ENCODE data around the gene MAP3K7CL. TPM values are rescaled to one million over a fixed set of nuclear protein-coding genes. Genes with fewer than 3 reads are reported as not detected.

Gene MAP3K7CL
- total and polyA plus RNA-seq, 8 donors, result 2.0 to 7.3 (median 3.0) TPM

DNA sequence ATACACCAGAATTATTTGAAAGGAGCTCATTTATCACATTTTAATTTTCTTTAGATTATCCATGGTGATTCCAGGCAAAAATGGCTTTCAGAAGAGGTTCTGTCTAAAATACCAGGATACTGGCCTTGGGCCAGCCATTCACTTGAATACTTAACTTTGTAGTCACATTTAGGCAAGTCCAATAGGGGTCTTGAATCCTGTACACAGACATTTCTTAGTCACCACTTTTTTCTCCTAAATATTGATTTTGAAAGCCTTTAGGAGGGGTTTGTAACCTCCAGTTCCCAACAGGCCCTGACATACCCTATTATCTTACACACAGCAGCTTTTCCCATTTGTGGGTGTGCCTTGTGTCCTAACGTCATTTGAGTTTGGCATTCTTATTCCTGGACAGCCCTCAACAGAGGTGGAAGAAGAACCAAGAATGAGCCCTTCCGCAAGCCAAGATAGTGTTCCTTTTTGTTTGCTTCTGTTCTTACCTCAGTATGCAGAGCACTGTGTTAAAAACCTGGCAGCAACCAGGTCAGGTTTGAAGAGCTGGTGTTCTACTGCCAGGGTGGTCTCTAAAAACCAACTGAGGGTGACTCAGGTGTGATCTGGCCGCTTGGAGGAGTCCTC is 19.5 kb downstream of the MAP3K7CL start:
- TF ChIP-seq, protein P1, sequence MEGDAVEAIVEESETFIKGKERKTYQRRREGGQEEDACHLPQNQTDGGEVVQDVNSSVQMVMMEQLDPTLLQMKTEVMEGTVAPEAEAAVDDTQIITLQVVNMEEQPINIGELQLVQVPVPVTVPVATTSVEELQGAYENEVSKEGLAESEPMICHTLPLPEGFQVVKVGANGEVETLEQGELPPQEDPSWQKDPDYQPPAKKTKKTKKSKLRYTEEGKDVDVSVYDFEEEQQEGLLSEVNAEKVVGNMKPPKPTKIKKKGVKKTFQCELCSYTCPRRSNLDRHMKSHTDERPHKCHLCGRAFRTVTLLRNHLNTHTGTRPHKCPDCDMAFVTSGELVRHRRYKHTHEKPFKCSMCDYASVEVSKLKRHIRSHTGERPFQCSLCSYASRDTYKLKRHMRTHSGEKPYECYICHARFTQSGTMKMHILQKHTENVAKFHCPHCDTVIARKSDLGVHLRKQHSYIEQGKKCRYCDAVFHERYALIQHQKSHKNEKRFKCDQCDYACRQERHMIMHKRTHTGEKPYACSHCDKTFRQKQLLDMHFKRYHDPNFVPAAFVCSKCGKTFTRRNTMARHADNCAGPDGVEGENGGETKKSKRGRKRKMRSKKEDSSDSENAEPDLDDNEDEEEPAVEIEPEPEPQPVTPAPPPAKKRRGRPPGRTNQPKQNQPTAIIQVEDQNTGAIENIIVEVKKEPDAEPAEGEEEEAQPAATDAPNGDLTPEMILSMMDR (IDR thresholded peaks at IDR 0.05), result no peak
- Histone ChIP-seq H3K27ac (no peak overlapping the region), H3K9me3 (no peaks in the 10 kb centered on the region), H3K4me3 (no peak overlapping the region), H3K27me3 (no peaks in the 10 kb centered on the region), H3K4me1 (peaks cover 0 to 10% (median 5%) of the 10 kb centered on the region in 3 donors), H3K36me3 (no peaks in the 10 kb centered on the region)
- 67 to 96% methylated on average over 3 of the region's 3 CpGs for WGBS, 2 donors
- DNase-seq (no peak), FAIRE-seq (no peak), ATAC-seq (no peak)
- intact Hi-C loops (cut with DNase I), result no loop called here

DNA sequence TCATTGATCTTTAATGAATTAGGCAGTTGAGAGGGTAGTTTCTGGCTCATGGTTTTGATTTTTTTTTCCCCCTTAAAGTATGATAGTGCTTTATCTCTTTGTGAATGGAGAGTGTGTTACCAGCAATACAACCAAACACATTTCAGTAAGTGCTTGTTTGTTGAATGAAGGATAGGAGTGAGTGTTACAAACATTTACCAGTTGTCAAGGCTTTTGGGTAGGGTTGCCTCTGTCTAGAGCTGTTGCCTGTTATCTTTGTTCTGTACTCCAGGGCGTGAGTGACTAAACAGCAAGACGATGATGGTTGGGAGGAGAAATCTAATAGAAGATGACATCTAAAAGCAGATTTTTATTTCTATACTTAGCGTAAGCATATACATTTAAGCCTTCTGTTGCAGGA is 21.5 kb downstream of the MAP3K7CL start:
- intact Hi-C loops (cut with DNase I), result no loop called here
- TF ChIP-seq, protein P1 (IDR thresholded peaks at IDR 0.05), result no peak
- WGBS, 2 donors, result 82 to 89% methylated on average over 3 of the region's 3 CpGs
- FAIRE-seq (no peak), DNase-seq (no peak), ATAC-seq (no peak)
- Histone ChIP-seq H3K9me3 (no peaks in the 10 kb centered on the region), H3K27me3 (no peaks in the 10 kb centered on the region), H3K4me1 (no peaks in the 10 kb centered on the region), H3K4me3 (no peak overlapping the region), H3K27ac (no peak overlapping the region), H3K36me3 (no peaks in the 10 kb centered on the region)

DNA sequence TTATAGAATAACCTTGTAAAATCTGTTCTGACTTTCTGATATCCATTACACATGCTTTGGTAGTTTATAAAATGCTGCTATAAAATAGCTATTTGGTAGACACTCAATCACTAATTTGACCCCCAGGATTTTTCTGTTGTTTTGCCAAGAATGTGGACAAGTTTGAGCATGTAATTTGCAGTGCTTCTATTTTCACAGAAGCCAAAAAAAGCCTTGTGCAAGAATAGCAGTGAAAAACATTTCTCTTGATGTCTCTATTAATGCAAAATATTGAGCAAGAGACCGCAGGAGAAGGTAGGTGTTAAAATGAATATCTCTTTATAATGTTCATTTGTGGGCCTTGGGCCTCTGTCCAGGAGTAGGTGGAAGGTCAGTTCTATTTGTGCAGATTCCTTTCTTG is 22.5 kb downstream of the MAP3K7CL start:
- WGBS, 2 donors, result 57 to 70% methylated on average over 1 of the region's 1 CpG
- Histone ChIP-seq H3K4me1 (no peaks in the 10 kb centered on the region), H3K27me3 (no peaks in the 10 kb centered on the region), H3K4me3 (no peak overlapping the region), H3K27ac (no peak overlapping the region), H3K36me3 (no peaks in the 10 kb centered on the region), H3K9me3 (no peaks in the 10 kb centered on the region)
- no peak for ATAC-seq
- intact Hi-C loops (cut with DNase I), result no loop called here
- no peak for DNase-seq
- TF ChIP-seq, protein P1 (IDR thresholded peaks at IDR 0.05), result no peak
- no peak for FAIRE-seq

DNA sequence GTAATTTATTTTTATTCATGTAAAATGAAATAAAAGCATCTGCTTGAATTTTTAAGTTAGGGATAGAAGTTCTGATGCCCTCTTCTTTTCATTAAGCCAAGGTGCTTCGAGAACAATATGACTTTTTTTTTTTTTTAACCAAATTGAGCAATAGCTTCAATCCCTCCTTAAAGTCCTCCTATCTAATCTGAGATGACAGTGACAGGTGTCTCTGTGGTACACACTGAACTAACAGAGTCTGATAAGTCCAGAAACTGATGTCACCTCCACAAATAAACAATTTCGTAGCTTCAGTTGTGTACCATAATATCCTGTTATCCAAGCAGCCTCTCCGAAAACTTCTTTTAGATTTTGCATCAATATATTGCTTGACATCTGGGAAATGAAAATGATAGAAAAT is 23.8 kb downstream of the MAP3K7CL start:
- ATAC-seq, result no peak
- no peaks in the 10 kb centered on the region for H3K36me3 ChIP-seq
- H3K4me3 ChIP-seq, result no peak overlapping the region
- no peaks in the 10 kb centered on the region for H3K27me3 ChIP-seq
- TF ChIP-seq, protein P1 (IDR thresholded peaks at IDR 0.05), result no peak
- no peak for FAIRE-seq
- H3K27ac ChIP-seq, result no peak overlapping the region
- H3K4me1 ChIP-seq, result no peaks in the 10 kb centered on the region
- intact Hi-C loops (cut with DNase I), result no loop called here
- H3K9me3 ChIP-seq, result no peaks in the 10 kb centered on the region
- DNase-seq, result no peak
- 90 to 91% methylated on average over 3 of the region's 3 CpGs for WGBS, 2 donors

DNA sequence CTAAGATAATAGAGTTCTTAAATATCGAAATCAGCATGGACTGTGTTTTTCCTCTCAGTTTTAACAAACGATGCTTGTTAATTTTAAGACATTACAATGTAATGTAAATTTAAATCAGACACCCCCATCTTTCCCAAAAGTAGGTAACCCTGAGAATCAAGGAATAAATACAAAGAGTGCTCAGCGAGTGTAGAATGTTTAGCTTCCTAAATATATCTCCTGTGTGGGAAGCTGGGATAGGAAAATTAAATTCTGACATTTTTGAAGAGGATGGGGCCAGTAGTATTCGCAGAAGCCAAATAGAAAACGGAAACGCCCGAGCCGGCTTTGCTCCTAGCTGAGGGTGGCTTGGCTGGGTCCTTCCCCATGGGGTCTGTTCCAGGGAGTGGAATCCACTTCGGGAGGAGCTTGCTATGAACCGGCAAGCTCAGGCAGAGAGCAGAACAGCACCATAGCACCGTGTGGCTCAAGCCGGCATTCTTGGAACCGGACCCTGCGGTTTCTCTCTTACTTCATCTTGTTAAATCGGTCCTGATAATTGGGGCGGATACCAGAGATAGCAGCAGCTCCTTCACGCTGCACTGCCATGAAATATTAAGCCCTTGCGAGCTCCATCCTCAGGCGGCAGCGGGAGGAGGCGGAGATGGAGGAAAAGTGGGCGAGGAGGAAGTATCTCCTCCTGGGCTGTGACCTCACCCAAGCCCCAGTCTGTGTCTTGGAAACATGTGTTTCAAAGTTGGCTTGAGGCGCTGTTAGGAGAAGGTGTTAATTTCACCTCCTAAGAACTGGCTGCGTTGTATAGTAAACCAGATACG is 24.9 kb downstream of the MAP3K7CL start:
- Histone ChIP-seq H3K4me3 (no peak overlapping the region), H3K27me3 (no peaks in the 10 kb centered on the region), H3K27ac (no peak overlapping the region), H3K9me3 (no peaks in the 10 kb centered on the region), H3K4me1 (no peaks in the 10 kb centered on the region), H3K36me3 (no peaks in the 10 kb centered on the region)
- TF ChIP-seq, protein P1 (IDR thresholded peaks at IDR 0.05), result no peak
- intact Hi-C loops (cut with DNase I), result no loop called here
- ATAC-seq (peak in 3 of 4 donors; percentile 50 to 61 (median 57)), DNase-seq (peak in 1 of 6 donors; percentile 27), FAIRE-seq (peak; percentile 9)
- WGBS, 2 donors, result 76% methylated on average over 25 of the region's 25 CpGs
